ENCODE measurements around the gene FATE1.

Gene FATE1

GRCh38 chrX:151743651-151744470 lies 28.0 kb downstream of the FATE1 start:
- DNase-seq (ENCODE audit: low read depth) = no peak

- DNase-seq (ENCODE audit: low read depth) = no peak
Observed at GRCh38 chrX:151745651-151746050, 29.8 kb downstream of the FATE1 start.

DNA sequence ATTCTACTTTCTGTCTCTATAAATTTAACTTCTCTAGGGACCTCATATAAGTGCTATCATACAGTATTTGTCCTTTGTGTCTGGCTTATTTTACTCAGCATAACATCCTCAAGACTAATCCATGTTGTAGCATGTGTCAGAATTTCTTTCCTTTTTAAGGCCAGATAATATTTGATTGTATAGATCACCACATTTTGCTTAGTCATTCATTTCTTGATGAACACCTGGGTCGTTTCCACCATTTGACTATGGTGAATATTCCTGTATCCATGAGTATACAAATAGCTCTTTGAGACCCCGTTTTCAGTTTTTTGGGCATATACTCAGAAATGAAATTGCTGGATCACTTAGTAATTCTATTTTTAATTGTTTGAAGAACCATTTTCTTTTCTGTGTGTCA lies 30.7 kb downstream of the FATE1 start:
- DNase-seq (ENCODE audit: low read depth) = no peak

DNA sequence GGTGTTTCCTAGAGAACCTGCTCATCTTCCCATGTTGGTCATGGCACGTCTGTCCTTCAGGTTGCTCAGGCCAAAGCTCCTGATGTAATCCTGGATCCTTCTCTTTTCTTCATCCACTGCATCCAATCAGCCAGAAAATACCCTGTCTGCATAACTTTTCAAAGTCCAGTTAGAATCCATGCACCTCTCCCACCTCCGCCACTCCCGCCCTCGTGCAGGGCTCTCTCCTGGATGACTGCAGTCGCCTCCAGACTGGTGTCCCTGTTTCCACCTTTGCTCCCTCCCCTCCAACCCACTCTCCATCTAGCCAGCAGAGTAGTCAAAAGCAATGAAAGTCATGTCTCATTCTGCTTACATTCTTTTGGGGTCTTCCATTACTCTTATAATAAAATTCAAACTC lies 34.7 kb downstream of the FATE1 start:
- DNase-seq (ENCODE audit: low read depth) = no peak

GRCh38 chrX:151752847-151753246 lies 37.0 kb downstream of the FATE1 start:
- DNase-seq (ENCODE audit: low read depth) = no peak

DNA sequence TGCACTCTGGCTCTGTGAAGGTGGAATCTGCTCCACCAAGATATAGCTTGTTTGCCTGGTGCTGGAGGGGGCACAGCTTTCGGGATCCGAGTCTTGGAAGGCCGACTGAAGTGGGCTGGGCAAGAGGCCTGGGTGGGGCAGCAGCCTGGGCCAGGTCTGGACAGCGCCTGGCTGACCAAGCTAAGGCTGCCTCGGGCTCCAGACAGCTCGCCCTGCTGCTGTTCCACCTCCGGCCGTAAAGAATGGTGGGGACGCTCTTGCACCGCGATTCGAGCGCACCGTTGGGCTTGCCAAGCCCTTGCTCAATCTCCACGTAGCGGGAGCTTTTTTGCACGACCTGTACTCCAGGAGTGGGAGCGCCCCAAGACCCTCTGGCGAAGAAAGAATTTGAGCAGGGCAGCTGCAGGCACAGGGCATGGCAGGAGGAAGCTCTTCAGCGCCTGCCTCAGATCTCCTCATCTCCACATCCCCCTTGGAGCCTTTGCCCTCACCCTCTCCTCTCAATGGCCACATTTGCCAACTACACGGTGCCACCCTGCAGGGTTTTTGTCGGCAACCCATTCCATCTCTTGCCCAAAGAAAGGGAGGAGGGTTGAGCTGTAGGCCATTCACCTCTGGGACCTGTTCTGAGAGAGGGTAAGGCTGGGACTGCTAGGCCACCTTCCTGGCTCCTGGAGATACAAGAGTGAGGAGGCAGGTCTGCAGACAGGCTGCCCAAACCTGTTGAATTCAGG lies 37.6 kb downstream of the FATE1 start:
- no peak for DNase-seq (ENCODE audit: low read depth)

- no peak for DNase-seq (ENCODE audit: low read depth)
Observed at GRCh38 chrX:151754047-151754429, 38.2 kb downstream of the FATE1 start.

GRCh38 chrX:151754641-151755215 lies 38.9 kb downstream of the FATE1 start:
- no peak for DNase-seq (ENCODE audit: low read depth)

DNA sequence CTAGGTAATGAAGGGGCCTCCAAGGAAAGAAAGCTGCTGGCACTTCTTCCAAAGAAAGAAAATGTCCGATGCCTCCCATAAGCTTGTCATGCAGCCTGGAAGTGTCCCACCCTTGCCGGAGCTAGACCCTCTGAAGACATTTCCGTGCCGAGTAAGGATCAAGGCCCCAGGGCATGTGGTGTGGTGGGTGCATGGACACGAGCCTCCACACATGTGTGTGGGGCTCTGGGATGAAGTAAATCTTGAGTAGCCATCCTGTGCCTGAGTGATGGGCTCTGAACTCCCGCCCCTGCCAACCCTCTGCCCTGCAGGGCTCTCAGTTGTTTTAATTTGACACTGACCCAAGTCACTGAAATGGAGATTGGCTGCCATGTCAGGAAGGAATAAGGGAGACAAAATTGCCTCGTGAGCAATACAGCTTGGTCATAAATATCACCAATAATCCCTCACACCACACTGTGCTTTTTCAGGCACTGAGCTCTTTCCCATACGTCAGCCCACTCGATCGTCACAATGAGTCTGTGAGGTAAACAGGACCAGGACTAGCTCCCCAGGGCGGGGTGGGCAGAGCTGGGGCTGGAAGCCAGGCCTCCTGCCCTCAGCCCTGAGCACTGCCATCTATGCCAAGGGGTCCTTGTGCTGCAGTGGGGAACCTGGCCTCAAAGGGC lies 43.3 kb downstream of the FATE1 start:
- DNase-seq (ENCODE audit: low read depth) = no peak

DNA sequence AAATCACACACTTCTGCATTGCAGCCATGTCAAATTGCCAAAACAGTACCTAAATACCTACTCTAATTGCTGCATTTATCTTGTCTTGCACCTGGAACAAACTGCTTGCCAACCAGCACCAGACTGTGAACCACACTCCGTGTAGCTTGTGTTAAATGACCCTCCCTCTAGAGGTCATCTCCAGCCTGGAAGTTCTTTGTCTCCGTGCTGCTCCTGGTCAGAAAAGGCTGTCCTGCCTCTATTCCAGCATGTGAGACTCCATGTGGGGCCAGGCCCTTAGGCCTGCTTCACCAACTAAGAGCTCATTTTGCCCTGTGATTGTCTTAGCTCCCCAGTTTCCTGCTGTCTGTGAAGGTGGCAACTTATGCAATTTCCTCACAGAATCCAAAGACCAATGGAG lies 47.0 kb downstream of the FATE1 start:
- no peak for DNase-seq (ENCODE audit: low read depth)

DNA sequence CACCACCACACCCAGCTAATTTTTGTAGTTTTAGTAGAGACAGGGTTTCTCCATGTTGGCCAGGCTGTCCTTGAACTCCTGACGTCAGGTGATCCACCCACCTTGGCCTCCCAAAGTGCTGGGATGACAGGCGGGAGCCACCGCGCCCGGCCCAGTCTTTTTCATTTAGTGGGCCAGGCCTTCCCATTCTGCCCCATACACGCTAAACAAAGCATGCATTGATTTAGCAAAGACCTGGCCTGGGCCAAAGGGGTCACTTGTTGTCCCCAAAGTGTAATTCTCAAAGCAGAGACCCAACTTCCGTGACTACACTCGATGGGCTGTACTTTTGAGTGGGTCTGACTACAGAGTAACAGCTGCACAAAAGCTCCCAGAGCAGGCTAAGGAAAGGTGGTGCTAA lies 47.9 kb downstream of the FATE1 start:
- DNase-seq (ENCODE audit: low read depth) = no peak

DNA sequence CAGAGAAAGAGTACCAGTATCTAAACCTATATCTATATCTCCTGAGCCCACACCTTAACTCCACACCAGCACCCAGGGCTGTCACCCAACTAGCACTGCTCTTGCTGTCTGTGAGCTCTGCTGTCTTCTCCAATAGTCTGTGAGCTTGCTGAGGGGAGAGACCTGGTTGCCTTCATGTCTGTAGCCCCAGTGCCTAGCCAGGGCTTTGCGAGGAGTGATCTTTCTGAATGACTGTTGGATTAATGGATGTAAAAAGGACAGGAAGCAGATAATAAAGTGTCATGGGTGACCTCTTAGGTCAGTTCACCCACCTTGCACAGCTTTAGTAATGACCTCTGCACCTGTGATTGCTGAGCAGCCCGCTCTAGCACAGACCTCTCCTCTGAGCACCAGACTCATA lies 49.2 kb downstream of the FATE1 start:
- DNase-seq (ENCODE audit: low read depth) = no peak

GRCh38 chrX:151771726-151772125 lies 55.9 kb downstream of the FATE1 start:
- no peak for DNase-seq (ENCODE audit: low read depth)

All from activated T-cell treated with anti-CD3 and anti-CD28 coated beads for 1 hour (primary cell).